HG03280 (cell line): ENCODE data around the gene PROB1.
"Not testable (repeated sequence)": the region's sequence is repeated elsewhere in the genome, so short reads cannot be mapped to it uniquely, and the experiment has no call there.

ENCODE experiments used
- ATAC-seq: cut with Tn5 transposase; IDR thresholded peaks from one replicate; pipeline ENCODE4 v1.9.1; 2021; ENCODE audit warnings: mild to moderate bottlenecking, moderate library complexity; ENCODE audit not compliant: unreplicated experiment

Gene PROB1

GRCh38 chr5:139392678-139393496, 2.0 kb downstream of the PROB1 start:
- peak; percentile 43 for ATAC-seq

GRCh38 chr5:139392324-139392677, 2.6 kb downstream of the PROB1 start:
- peak; percentile 16 for ATAC-seq

DNA sequence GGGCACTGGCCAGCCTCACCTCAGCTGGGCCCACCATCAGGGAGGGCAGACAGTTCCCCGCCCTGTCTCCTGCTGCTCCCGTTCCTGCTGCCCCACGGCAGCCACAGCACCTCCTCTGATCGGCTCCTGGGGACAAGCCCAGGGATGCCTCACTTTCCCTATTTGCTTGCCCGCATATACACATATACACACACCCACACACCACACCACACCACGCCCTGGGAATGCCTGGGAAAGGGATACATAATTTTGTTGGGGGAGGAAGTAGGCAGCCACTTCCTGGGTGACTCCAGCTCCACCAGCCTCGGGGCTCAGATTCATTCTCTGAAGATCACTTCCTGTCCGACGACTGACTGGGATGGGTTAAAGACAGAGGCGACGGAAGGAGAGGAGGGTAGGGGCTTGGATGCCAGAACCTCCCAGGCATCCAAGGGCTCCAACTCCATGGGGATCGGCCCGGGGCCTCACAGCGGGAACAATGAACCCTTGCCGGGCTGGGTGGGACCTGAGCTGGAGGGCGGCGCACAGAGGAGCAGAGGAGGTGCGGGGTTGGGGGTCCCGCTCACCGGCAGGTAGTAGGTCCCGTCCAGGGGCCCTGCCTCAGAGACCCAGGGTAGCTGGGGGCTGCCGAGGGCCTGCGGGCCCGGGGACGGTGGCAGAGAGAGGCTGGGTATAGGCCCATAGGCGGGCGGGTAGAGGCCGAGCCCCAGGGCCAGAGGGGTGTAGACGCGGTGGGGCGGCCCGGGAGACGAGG, 3.2 kb downstream of the PROB1 start:
- no peak for ATAC-seq

DNA sequence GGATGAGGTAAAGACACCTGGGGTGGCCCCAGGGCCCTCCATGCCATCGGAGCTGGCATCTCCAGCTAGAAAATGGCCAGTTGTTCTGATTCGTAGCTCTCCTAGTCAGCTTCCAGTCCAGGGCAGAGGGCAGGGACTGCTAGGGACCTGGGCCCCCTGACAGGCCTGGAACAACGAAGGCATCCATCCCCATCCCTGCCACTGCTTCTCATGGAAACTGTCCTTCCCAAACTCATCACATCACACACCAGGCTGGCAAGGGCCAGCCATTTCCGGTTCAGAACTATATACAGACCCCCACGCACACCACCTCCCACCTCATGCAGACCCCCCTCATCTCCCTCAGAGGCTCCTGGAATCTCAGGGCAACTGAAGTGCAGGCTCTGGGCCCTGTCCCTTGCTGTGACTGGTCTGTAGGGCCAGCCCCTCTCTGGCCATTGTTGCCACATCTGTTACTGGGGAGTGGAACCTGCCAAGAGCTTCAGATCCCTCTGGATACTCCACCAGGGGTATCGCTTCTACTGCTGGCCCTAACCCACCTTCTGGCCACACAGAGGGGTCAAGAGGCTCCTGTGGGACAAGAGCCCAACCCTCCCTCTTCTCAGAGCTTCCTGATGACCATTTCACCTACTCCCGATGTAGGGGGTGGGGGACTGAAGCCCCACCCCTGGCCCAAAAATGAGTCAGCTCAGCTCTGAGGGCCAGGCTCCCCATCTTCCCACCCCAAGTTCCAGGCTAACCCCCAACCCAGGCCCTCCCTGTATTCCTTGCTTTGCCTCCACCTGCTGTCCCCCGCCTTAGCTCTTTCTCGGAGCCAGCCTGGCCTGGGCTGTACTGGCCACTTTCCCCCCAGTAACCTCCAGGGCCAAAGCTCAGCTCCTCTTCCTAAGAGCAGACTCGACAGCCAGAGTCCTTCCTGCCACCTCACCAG, 4.0 kb downstream of the PROB1 start:
- no peak for ATAC-seq

DNA sequence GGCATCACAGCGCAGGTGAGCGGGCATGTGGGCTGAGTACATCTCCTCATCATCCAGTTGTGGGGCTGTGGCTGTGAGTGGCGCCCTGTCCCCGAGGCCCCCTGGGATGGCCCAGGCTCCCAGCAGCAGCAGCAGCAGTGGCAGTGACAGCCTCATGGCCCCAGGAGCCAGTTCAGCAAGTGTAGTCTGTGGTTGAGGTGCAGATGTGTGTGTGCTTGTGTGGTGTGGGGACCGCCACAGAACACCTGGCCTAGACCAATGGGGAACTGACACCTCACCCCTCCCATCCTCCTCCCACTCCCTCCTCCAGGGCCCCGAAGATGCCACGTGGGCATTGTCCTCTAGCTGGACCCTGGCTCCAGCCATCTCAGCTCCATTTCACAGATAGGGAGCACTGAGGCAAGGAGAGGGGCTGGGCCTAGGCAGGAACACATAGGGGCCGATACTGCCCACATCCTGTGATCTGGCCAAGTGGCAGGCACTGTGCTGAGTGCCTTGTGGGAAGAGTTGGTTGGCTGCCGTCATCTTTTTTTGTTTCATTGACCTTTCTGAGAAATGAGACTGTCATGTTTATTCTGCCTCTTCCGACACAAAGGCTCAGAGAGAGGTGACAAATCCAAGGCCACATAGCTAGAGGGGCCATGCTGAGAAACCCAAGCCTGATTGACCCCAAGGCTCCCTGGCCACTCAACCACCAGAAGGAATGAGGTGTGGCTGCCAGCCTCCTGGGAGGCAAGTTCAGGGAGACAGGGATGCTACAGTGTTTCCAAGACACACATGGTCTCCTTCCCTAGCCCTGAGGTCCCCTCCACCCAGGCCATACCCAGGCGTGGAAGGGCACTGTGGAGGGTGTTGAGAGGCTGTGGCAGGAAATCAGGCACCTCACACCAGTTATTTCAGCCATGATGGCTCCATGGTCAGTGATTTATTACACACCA, 4.9 kb downstream of the PROB1 start, which contains the start of gene MZB1:
Gene MZB1, minus strand, starts transcription at position 213 of the 938 bp plus-strand sequence. Its CDS starts 57 bp downstream, at position 156.
- ATAC-seq = peak; percentile 40

DNA sequence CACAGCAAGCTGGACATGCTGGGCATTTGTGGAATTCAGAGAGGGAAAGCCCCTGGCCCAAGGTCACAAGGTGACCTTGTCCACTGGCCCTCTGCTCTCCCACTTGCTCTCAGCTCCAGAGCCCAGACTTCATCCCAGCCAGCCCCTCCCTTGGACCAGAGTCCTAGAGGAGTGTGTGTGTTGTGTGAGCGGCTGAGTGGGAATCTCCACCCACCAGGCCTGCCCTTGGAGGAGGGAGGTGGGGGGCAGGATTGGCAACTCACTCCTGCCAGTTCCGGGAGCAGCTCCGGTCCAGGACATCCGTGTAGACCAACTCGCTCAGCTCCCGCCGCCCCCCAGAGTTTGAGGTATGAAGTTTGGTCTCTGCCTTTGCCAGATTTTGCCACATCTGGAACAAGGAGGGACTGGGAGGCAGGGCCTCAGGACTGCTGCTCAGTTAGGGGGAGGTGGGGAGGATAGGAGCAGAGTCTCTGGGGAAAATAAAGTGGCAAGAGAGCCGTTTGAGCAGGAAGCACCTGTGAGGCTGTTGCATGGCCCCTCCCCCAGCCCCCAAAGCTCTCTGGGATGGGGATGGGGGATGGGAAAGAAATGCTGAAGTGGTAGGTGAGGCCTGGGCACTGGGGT, 6.6 kb downstream of the PROB1 start:
- no peak for ATAC-seq

DNA sequence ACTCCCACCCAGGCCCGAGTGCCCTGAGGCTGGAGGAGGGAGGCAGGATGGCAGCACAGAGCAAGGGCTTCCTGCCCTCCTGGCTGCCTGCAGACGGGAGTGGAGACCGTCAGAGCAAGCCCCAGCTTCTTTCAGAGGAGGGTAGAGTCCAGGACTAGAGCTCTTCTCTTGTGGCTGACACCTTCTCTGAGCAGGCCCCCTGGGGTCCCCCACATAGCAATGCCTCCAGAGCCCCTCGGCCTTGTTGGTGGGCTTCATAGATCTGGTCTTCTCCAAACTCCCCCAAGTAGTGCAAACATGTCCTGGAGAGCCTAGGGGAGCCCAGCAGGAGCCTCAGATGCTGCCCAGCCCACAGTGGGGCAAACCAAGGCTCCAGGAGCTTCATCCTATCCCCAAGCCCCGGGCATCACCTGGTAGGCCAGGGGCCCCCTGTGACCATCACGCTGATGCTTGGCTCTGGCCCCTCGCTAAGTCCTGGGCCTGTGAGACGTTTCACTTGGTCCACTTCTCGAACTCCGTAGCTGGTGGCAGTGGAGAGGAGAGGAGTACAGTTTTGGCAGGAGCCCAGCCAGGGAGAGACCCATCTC, 7.2 kb downstream of the PROB1 start:
- no peak for ATAC-seq

GRCh38 chr5:139386956-139387355, 7.9 kb downstream of the PROB1 start:
- not testable (repeated sequence) for ATAC-seq

- ATAC-seq = no peak
Observed at GRCh38 chr5:139386050-139386438, 8.9 kb downstream of the PROB1 start.

DNA sequence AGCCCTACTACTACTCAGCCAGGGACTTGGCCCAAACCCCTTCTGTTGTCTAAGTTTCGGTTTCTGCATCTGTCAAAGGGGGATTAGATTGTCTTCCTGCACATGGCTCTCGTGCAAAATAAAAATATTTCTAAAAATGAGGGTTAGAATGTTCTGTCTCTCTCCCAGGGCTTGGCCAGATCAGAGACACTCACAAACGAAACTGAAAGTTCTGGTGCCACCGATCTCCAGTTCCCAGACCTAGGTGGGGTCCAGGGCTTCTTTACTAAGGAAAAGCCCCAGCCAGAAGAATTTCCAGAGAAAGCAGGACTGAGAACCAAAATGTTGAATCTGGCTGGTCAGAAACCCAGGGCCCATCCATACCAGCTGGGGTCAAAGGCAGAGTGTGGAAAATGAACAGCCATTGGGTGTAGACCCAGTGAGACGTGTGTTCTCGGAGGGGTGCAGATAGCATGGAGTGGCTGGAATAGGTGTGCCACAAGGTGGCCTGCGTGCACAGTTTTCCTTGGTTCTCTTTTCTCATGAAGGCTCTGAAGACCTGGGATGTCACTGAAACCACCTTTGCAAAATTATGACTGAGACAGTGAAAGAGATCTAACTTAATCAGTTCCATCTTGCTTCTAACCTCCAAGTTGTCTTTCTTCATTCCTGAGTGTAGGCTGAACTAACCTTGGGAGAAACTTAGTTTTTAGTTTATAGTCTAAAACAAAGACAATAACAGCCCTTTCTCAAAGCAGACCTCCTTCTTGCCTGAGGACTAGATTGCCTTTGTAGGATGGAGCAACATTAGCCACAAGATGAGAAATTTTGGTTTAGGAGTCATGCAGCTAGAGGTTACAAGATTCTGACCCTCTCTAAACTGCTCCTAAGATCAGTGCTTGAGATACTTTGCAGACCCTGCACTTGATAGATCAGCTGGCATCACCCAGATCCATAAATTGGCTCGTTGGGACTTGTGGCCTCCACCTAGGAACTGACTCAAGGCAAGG, 9.5 kb downstream of the PROB1 start:
- ATAC-seq = no peak

DNA sequence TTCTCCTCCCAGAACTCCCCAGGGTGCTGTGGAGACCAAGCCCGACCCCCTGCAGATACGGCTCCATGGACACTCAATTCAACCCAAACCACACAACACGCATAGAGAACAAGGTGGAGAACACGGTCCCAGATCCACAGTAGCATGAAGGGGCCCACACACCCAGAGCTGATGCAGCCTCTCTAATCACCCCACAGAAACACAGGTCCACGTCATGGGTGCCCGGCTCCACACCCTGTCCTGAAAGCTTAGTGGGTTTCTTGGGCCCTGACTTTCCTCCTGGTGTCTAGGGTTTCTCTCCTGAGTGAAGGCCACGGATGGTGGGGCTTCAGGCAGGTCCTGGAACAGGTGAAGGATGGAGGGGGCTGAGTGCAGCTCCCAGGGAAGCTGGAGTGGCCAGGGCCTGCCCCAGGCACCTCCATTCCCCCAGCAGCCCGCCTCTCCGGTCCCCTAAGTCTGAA, 10.3 kb downstream of the PROB1 start:
- ATAC-seq = no peak

- ATAC-seq = no peak
Observed at GRCh38 chr5:139383993-139384590, 10.8 kb downstream of the PROB1 start.

- ATAC-seq = no peak
Observed at GRCh38 chr5:139383275-139383992, 11.5 kb downstream of the PROB1 start, which contains the start of gene SLC23A1. Gene SLC23A1 (minus strand): TSS chr5:139383297. CDS start chr5:139383253, 44 bp downstream.

GRCh38 chr5:139382807-139383206, 12.1 kb downstream of the PROB1 start:
- ATAC-seq = no peak

DNA sequence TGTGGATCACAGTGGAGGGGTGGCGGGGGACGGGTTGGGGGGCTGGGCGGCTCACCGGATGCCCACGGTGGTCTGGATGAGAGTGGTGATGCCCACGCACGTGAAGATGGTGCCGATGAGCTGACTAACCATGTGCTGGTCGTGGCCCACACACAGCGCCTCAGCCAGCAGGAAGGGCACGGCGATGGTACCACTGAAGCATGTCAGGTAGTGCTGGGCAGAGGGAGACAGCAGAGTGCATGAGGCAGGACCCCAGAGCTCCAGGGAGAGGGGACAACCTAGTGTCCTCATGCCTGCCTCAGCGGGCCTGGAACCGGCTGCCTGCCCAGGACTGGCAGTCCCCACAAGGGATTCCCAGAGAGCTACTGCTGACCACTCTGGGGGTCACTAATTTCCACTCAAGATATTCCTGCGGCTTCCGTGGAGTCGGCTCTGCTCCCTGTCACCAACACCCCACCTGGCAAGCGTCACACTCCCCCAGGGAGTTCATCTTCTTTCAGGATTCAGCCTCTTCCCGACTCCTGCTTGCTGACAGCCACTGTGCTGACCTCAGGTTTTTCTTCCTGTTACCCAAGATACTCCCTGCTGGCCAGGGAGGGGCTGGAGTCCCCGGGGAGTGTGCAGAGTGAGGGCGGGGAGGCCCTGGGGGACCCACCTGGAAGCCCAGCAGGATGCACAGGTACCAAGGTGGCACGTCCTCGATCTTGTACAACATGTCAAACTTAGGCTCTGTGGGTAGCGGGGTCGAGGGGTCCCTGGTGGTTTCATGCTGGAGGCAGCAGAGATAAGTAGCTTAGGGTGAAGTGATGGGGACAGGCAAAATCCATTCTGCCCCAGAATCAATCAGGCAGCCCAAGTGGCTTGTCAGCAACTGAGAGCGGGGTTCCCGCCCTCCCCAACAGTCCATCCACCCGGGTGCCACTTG, 12.8 kb downstream of the PROB1 start:
- no peak for ATAC-seq
